Upper lobe of left lung (tissue), 4 donors: ENCODE measurements around the gene CA9.

ENCODE experiments used
- EP300 ChIP-seq, 4 donors: sonication (generic); formaldehyde crosslinking; IDR thresholded peaks; one replicate each; pipeline ENCODE4 v1.5.1; 2017; ENCODE audit warnings: antibody characterized with exemption in 4 of 4, control low read depth in 2 of 4
- POLR2AphosphoS5 ChIP-seq, 2 donors: sonication (generic); formaldehyde crosslinking; IDR thresholded peaks; one replicate each; pipeline ENCODE4 v1.5.1; 2017; ENCODE audit warnings: antibody characterized with exemption in 2 of 2
- TF ChIP-seq, protein P1 (sequence below), 6 experiments: fragments of 450-650 bp in 4 of 6; fragments of 200-600 bp in 2 of 6; sonication (generic) in 2 of 6; IDR thresholded peaks; one replicate each; pipeline ENCODE4 v1.5.1; 2016 to 2019; ENCODE audit warnings: antibody characterized with exemption in 6 of 6

DNA sequence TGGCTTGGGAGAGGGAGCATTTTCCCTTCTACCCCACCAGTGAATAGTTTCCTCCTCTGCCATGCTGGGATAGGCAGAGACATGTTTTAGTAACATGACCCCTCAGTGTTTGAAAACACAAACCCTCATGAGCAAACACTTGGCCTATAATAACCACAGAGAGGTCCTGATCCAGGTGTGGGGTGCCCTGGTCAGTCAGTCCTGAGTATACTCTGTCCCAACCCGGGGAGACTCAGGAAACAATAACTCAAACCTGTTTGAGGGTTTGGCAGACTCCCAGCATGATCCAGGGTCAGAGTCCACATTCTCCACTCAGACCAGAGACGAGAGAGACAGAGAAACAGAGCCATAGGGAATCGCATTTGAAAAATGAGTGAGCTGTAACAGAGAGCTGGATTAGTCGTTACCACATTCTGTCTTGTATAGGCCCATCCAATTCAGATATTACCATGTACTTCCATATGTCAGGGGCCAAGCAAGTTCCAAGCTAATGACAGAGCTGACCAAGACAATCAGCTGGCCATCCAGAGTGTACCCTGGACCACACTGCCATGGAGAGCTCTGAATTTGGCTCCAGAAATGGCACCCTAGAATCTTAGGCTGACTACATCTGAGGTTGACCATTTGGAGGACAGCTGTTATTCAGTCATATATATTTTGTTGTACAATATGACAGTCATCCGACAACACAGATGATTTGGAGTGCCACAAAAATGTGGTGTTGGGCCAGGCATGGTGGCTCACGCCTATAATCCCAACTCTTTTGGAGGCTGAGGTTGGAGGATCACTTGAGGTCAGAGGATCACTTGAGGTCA lies 4.2 kb upstream of the CA9 start:
- TF ChIP-seq EP300 (IDR thresholded peaks at IDR 0.05), result no peak
- TF ChIP-seq, protein P1, sequence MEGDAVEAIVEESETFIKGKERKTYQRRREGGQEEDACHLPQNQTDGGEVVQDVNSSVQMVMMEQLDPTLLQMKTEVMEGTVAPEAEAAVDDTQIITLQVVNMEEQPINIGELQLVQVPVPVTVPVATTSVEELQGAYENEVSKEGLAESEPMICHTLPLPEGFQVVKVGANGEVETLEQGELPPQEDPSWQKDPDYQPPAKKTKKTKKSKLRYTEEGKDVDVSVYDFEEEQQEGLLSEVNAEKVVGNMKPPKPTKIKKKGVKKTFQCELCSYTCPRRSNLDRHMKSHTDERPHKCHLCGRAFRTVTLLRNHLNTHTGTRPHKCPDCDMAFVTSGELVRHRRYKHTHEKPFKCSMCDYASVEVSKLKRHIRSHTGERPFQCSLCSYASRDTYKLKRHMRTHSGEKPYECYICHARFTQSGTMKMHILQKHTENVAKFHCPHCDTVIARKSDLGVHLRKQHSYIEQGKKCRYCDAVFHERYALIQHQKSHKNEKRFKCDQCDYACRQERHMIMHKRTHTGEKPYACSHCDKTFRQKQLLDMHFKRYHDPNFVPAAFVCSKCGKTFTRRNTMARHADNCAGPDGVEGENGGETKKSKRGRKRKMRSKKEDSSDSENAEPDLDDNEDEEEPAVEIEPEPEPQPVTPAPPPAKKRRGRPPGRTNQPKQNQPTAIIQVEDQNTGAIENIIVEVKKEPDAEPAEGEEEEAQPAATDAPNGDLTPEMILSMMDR (IDR thresholded peaks at IDR 0.05), result no peak
- TF ChIP-seq POLR2AphosphoS5 (IDR thresholded peaks at IDR 0.05), result no peak
